WTC11 (cell line): Measurements from ENCODE around the gene PGAM1. TPM values are rescaled to one million over a fixed set of nuclear protein-coding genes. Genes with fewer than 3 reads are reported as not detected.
A peak's percentile ranks its signal among the peaks of the same experiment; 100 is the strongest.
"Not testable (repeated sequence)": the region's sequence is repeated elsewhere in the genome, so short reads cannot be mapped to it uniquely, and the experiment has no call there.

Source experiments
- ATAC-seq: fragments of 200-7000 bp; cut with Tn5 transposase; 2 replicates; pipeline ENCODE4 v1.10.0; 2021; ENCODE audit warnings: mild to moderate bottlenecking, moderate library complexity
- CTCF ChIA-PET: fragments of 300-600 bp; sonication (Branson Sonifier 250); formaldehyde crosslinking; loops from one replicate; lab custom pipeline; 2021; ENCODE audit warnings: antibody characterized with exemption; lab: Charles Lee
- POLR2A ChIA-PET: fragments of 350-600 bp; sonication (Branson Sonifier 250); formaldehyde crosslinking; loops from one replicate; lab custom pipeline; 2021; ENCODE audit warnings: antibody characterized with exemption; lab: Charles Lee
- DNase-seq: peaks from one replicate; pipeline ENCODE4 v3.0.0; 2021; ENCODE audit warnings: low spot score
- H3K27ac Mint-ChIP-seq: 2 replicates; pipeline ENCODE4 v1.8.0; 2021; ENCODE audit warnings: mixed read lengths
- H3K27me3 Mint-ChIP-seq: 2 replicates; pipeline ENCODE4 v1.8.0; 2021; ENCODE audit warnings: low read depth, mild to moderate bottlenecking, moderate library complexity, mixed read lengths
- H3K36me3 Mint-ChIP-seq: 2 replicates; pipeline ENCODE4 v1.8.0; 2021; ENCODE audit warnings: mixed read lengths
- H3K4me1 Mint-ChIP-seq: 2 replicates; pipeline ENCODE4 v1.8.0; 2022; ENCODE audit warnings: mixed read lengths
- H3K4me3 Mint-ChIP-seq: 2 replicates; pipeline ENCODE4 v1.8.0; 2021; ENCODE audit warnings: mild to moderate bottlenecking, moderate library complexity, mixed read lengths
- H3K9me3 Mint-ChIP-seq: 2 replicates; pipeline ENCODE4 v1.8.0; 2021; ENCODE audit warnings: mixed read lengths
- AR ChIP-seq: fragments of 250-450 bp; sonication (Bioruptor Pico); IDR thresholded peaks from 2 replicates; pipeline ENCODE4 v1.9.0; 2021; ENCODE audit warnings: mild to moderate bottlenecking
- ATF1 ChIP-seq: sonication (generic); formaldehyde crosslinking; IDR thresholded peaks from 2 replicates; pipeline ENCODE4 v1.8.1; 2023; ENCODE audit warnings: mild to moderate bottlenecking, moderate library complexity, missing genetic modification reagents
- CTCF ChIP-seq: fragments of 200-600 bp; IDR thresholded peaks from 2 replicates; pipeline ENCODE4 v1.8.0; 2022; ENCODE audit warnings: antibody characterized with exemption
- ESRRA ChIP-seq: sonication (generic); formaldehyde crosslinking; IDR thresholded peaks from 2 replicates; pipeline ENCODE4 v1.8.1; 2022; ENCODE audit warnings: mild to moderate bottlenecking, missing genetic modification reagents, borderline replicate concordance
- FOXJ3 ChIP-seq: sonication (generic); formaldehyde crosslinking; IDR thresholded peaks from 2 replicates; pipeline ENCODE4 v1.9.0; 2021; ENCODE audit warnings: missing genetic modification reagents, mild to moderate bottlenecking, borderline replicate concordance
- FOXP4 ChIP-seq: sonication (generic); formaldehyde crosslinking; IDR thresholded peaks from 2 replicates; pipeline ENCODE4 v1.8.0; 2022; ENCODE audit warnings: mild to moderate bottlenecking, missing genetic modification reagents
- HMGA2 ChIP-seq: fragments of 250-450 bp; sonication (Bioruptor Pico); IDR thresholded peaks from 2 replicates; pipeline ENCODE4 v1.4.0; 2021; ENCODE audit warnings: mild to moderate bottlenecking, moderate library complexity
- JUN ChIP-seq: sonication (generic); formaldehyde crosslinking; IDR thresholded peaks from 2 replicates; pipeline ENCODE4 v1.8.0; 2023; ENCODE audit warnings: mild to moderate bottlenecking, missing genetic modification reagents
- NFYB ChIP-seq: sonication (generic); formaldehyde crosslinking; conservative IDR thresholded peaks from 2 replicates; pipeline ENCODE4 v1.8.0; 2022; ENCODE audit warnings: low read depth, missing genetic modification reagents
- OVOL2 ChIP-seq: fragments of 250-450 bp; sonication (Bioruptor Pico); IDR thresholded peaks from 2 replicates; pipeline ENCODE4 v1.9.0; 2021; ENCODE audit warnings: mild to moderate bottlenecking, borderline replicate concordance
- TEAD1 ChIP-seq: sonication (generic); formaldehyde crosslinking; IDR thresholded peaks from 2 replicates; pipeline ENCODE4 v1.8.0; 2022; ENCODE audit warnings: mild to moderate bottlenecking, missing genetic modification reagents
- ZNF138 ChIP-seq: sonication (generic); formaldehyde crosslinking; conservative IDR thresholded peaks from 2 replicates; pipeline ENCODE4 v1.8.1; 2022; ENCODE audit warnings: mild to moderate bottlenecking, moderate library complexity, missing genetic modification reagents
- ZNF219 ChIP-seq: sonication (generic); formaldehyde crosslinking; IDR thresholded peaks from 2 replicates; pipeline ENCODE4 v1.8.0; 2023; ENCODE audit warnings: missing genetic modification reagents, mild to moderate bottlenecking, borderline replicate concordance
- ZNF232 ChIP-seq: sonication (generic); formaldehyde crosslinking; IDR thresholded peaks from 2 replicates; pipeline ENCODE4 v1.8.0; 2022; ENCODE audit warnings: mild to moderate bottlenecking, missing genetic modification reagents
- ZNF317 ChIP-seq: sonication (generic); formaldehyde crosslinking; IDR thresholded peaks from 2 replicates; pipeline ENCODE4 v1.8.1; 2023; ENCODE audit warnings: low read depth, mild to moderate bottlenecking, moderate library complexity, missing genetic modification reagents, borderline replicate concordance
- ZNF396 ChIP-seq: fragments of 250-450 bp; sonication (Bioruptor Pico); IDR thresholded peaks from 2 replicates; pipeline ENCODE4 v1.8.0; 2021; ENCODE audit warnings: mild to moderate bottlenecking, moderate library complexity, borderline replicate concordance
- total RNA-seq: library from RNA; stranded (reverse); gene quantifications from 3 replicates; pipeline ENCODE4 v1.2.3, GENCODE V29; 2021
- TF ChIP-seq, protein P1 (sequence below): fragments of 250-450 bp; sonication (Bioruptor Pico); IDR thresholded peaks from 2 replicates; pipeline ENCODE4 v1.8.0; 2021; ENCODE audit warnings: mild to moderate bottlenecking
- TF ChIP-seq, protein P2 (sequence below): sonication (generic); formaldehyde crosslinking; IDR thresholded peaks from 2 replicates; pipeline ENCODE4 v1.8.1; 2023; ENCODE audit warnings: mild to moderate bottlenecking, missing genetic modification reagents, borderline replicate concordance

The PGAM1 gene
- total RNA-seq, 1 experiment from 2014 or later: 833 TPM

GRCh38 chr10:97416565-97416964 is 9.4 kb upstream of the PGAM1 start:
- Mint-ChIP-seq H3K9me3 (no peaks in the 10 kb centered on the region), H3K27me3 (no peaks in the 10 kb centered on the region), H3K4me3 (no peak overlapping the region), H3K4me1 (peaks cover 34% of the 10 kb centered on the region), H3K36me3 (no peaks in the 10 kb centered on the region), H3K27ac (no peak overlapping the region)
- no peak for ATAC-seq
- no peak for DNase-seq
- CTCF ChIA-PET: no interaction called here
- POLR2A ChIA-PET: no interaction called here
- TF ChIP-seq OVOL2 (CRISPR knock-in tag) (no peak), ZNF396 (no peak), NFYB (no peak), ATF1 (no peak), ZNF232 (CRISPR knock-in tag) (no peak), FOXJ3 (CRISPR knock-in tag) (no peak), ESRRA (CRISPR knock-in tag) (no peak), JUN (no peak), ZNF138 (no peak), TEAD1 (CRISPR knock-in tag) (no peak), ZNF219 (no peak), ZNF317 (CRISPR knock-in tag) (no peak)
- TF ChIP-seq, protein P1, sequence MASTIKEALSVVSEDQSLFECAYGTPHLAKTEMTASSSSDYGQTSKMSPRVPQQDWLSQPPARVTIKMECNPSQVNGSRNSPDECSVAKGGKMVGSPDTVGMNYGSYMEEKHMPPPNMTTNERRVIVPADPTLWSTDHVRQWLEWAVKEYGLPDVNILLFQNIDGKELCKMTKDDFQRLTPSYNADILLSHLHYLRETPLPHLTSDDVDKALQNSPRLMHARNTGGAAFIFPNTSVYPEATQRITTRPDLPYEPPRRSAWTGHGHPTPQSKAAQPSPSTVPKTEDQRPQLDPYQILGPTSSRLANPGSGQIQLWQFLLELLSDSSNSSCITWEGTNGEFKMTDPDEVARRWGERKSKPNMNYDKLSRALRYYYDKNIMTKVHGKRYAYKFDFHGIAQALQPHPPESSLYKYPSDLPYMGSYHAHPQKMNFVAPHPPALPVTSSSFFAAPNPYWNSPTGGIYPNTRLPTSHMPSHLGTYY: no peak

GRCh38 chr10:97423757-97424098 is 2.3 kb upstream of the PGAM1 start:
- ATAC-seq, H3K4me3 Mint-ChIP-seq, H3K27me3 Mint-ChIP-seq, H3K9me3 Mint-ChIP-seq, DNase-seq, POLR2A ChIA-PET: not testable (repeated sequence)
- peaks cover 23% of the 10 kb centered on the region for H3K4me1 Mint-ChIP-seq
- H3K36me3 Mint-ChIP-seq: peaks cover 17% of the 10 kb centered on the region
- H3K27ac Mint-ChIP-seq: peak overlapping the region; percentile 43
- CTCF ChIA-PET: interaction anchor here (0.8 to 1.7 kb wide), 4 partner anchors 11 to 23 kb away, joined by 3 to 11 read pairs (median 4); partner anchors contain the start of gene RRP12

DNA sequence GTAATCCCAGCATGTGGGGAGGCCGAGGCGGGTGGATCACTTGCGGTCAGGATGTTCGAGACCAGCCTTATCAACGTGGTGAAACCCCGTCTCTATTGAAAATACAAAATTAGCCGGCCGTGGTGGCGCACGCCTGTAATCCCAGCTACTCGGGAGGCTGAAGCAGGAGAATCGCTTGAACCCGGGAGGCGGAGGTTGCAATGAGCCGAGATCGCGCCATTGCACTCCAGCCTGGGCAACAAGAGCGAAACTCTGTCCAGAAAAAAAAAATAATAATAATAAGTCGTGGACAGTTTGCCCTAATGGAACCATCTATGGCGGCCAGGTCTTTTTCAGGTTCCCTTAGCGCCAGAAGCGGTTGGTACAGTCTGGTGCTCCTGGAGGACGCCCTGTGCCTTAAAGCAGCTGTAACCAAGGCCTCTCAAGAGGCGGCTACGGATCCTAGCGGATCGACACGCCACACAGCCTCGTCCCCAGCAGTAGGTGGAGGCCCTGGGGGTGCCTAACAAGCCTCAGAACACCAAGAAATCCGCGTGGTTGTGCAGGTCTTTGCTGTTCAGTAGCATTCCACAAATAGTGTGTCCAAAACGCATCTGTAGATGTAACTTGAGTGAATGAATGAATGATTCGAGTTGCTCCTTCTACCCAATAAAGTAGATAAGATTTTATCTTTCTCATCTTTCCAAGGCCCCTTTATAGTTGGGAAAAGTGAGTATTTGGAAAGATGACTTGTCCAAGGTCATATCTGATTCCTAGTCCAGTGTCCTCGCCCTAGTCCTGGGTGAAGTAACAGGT is 982 bp downstream of the PGAM1 start:
- no peak for DNase-seq
- Mint-ChIP-seq H3K4me1 (peaks cover 22% of the 10 kb centered on the region), H3K9me3 (no peaks in the 10 kb centered on the region), H3K4me3 (peak overlapping the region; percentile 95)
- TF ChIP-seq AR (CRISPR knock-in tag): 0 out of 2 replicates have a peak, but pooled peaks have one; percentile 8
- 0 out of 2 replicates have a peak, but pooled peaks have one; percentile 10 for TF ChIP-seq HMGA2 (CRISPR knock-in tag)
- TF ChIP-seq CTCF: no peak
- TF ChIP-seq FOXP4 (CRISPR knock-in tag): 0 out of 2 replicates have a peak, but pooled peaks have one; percentile 13
- TF ChIP-seq, protein P2, sequence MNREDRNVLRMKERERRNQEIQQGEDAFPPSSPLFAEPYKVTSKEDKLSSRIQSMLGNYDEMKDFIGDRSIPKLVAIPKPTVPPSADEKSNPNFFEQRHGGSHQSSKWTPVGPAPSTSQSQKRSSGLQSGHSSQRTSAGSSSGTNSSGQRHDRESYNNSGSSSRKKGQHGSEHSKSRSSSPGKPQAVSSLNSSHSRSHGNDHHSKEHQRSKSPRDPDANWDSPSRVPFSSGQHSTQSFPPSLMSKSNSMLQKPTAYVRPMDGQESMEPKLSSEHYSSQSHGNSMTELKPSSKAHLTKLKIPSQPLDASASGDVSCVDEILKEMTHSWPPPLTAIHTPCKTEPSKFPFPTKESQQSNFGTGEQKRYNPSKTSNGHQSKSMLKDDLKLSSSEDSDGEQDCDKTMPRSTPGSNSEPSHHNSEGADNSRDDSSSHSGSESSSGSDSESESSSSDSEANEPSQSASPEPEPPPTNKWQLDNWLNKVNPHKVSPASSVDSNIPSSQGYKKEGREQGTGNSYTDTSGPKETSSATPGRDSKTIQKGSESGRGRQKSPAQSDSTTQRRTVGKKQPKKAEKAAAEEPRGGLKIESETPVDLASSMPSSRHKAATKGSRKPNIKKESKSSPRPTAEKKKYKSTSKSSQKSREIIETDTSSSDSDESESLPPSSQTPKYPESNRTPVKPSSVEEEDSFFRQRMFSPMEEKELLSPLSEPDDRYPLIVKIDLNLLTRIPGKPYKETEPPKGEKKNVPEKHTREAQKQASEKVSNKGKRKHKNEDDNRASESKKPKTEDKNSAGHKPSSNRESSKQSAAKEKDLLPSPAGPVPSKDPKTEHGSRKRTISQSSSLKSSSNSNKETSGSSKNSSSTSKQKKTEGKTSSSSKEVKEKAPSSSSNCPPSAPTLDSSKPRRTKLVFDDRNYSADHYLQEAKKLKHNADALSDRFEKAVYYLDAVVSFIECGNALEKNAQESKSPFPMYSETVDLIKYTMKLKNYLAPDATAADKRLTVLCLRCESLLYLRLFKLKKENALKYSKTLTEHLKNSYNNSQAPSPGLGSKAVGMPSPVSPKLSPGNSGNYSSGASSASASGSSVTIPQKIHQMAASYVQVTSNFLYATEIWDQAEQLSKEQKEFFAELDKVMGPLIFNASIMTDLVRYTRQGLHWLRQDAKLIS (CRISPR knock-in tag): no peak
- TF ChIP-seq, all 79 proteins: peak for 3
- Mint-ChIP-seq H3K36me3 (peaks cover 48% of the 10 kb centered on the region), H3K27me3 (no peaks in the 10 kb centered on the region), H3K27ac (peak overlapping the region; percentile 95)
- ChIA-PET POLR2A (interaction anchor here (1.0 to 1.9 kb wide), 3 partner anchors 10 to 28 kb away, joined by 3 to 7 read pairs (median 3); partner anchors contain the start of gene RRP12), CTCF (interaction anchor here (1.0 to 1.2 kb wide), 3 partner anchors 20 to 37 kb away, joined by 3 to 10 read pairs (median 4); partner anchors contain the start of gene RRP12)
- no peak for ATAC-seq
